BLaER1 (cell line): Measurements from ENCODE around the gene OTUB2.

ENCODE experiments used
- H3K27ac ChIP-seq: shearing (Covaris generic); formaldehyde crosslinking; 2 replicates; pipeline ENCODE4 v1.8.1; 2022
- H3K27me3 ChIP-seq: shearing (Covaris generic); formaldehyde crosslinking; 2 replicates; pipeline ENCODE4 v1.8.1; 2022
- H3K36me3 ChIP-seq: shearing (Covaris generic); formaldehyde crosslinking; 2 replicates; pipeline ENCODE4 v1.8.1; 2022
- H3K4me1 ChIP-seq: shearing (Covaris generic); formaldehyde crosslinking; 2 replicates; pipeline ENCODE4 v1.8.1; 2022
- H3K4me2 ChIP-seq: shearing (Covaris generic); formaldehyde crosslinking; 2 replicates; pipeline ENCODE4 v1.8.1; 2022
- H3K4me3 ChIP-seq: shearing (Covaris generic); formaldehyde crosslinking; 2 replicates; pipeline ENCODE4 v1.8.1; 2022
- H3K9ac ChIP-seq: shearing (Covaris generic); formaldehyde crosslinking; 2 replicates; pipeline ENCODE4 v1.8.1; 2022
- H3K9me3 ChIP-seq: shearing (Covaris generic); formaldehyde crosslinking; 2 replicates; pipeline ENCODE4 v1.8.1; 2022
- H4K20me1 ChIP-seq: shearing (Covaris generic); formaldehyde crosslinking; 2 replicates; pipeline ENCODE4 v1.8.1; 2022
- Cebpa-rat ChIP-seq: shearing (Covaris generic); IDR thresholded peaks from 2 replicates; pipeline ENCODE4 v1.8.1; 2022

OTUB2 gene

GRCh38 chr14:94038510-94038909 lies 12.4 kb downstream of the OTUB2 start:
- Histone ChIP-seq H3K4me2 (no peak overlapping the region), H3K9ac (no peak overlapping the region), H3K27ac (no peak overlapping the region), H4K20me1 (no peaks in the 10 kb centered on the region), H3K27me3 (no peaks in the 10 kb centered on the region), H3K9me3 (peaks cover 5% of the 10 kb centered on the region; the same call in 1 of the 2 replicates), H3K4me3 (no peak overlapping the region), H3K36me3 (peaks cover 10% of the 10 kb centered on the region; the same call in 1 of the 2 replicates), H3K4me1 (no peaks in the 10 kb centered on the region)
- no peak for TF ChIP-seq Cebpa-rat

DNA sequence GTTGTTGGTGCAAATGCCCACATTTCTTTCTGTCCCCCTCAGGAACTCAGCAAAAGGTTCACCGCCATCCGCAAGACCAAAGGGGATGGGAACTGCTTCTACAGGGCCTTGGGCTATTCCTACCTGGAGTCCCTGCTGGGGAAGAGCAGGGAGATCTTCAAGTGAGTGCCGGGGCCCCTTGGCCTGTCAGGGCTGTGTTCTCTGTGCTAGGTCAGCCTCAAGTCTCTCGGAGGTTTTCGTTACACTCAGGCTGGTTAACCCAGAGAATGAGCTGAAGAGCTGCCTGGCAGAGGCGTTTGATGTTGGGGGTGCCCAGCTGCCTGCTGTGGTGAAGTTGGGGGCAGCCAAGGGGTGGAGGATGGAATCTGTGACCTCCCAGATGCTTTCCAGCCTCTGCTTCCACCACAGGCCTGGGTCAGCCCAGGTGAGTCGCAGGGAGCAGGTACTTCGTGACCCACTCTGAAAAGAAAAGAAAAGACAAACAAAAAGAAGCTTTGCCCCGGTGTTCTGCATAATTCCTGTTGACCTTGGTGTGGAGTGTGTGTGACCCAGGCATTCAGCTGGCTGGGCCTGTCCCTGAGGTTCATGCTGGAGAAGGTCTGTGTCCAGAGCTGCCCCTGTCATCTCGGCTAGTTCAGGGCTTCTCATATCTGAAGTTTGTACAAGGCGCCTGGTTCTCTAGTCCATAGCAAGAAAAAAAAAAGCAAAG lies 12.9 kb downstream of the OTUB2 start:
- H3K9ac ChIP-seq: no peak overlapping the region
- H3K4me1 ChIP-seq: no peaks in the 10 kb centered on the region
- H4K20me1 ChIP-seq: 0 out of 2 replicates have a peak, but pooled peaks cover 4% of the 10 kb centered on the region
- no peaks in the 10 kb centered on the region for H3K27me3 ChIP-seq
- H3K9me3 ChIP-seq: peaks cover 5% of the 10 kb centered on the region; the same call in 1 of the 2 replicates
- no peak overlapping the region for H3K4me2 ChIP-seq
- peaks cover 15% of the 10 kb centered on the region for H3K36me3 ChIP-seq
- H3K4me3 ChIP-seq: no peak overlapping the region
- no peak overlapping the region for H3K27ac ChIP-seq
- TF ChIP-seq Cebpa-rat: no peak

GRCh38 chr14:94040247-94040646 lies 14.1 kb downstream of the OTUB2 start:
- no peaks in the 10 kb centered on the region for H3K4me1 ChIP-seq
- no peak overlapping the region for H3K4me2 ChIP-seq
- peaks cover 24% of the 10 kb centered on the region for H3K36me3 ChIP-seq
- TF ChIP-seq Cebpa-rat: no peak
- H3K4me3 ChIP-seq: no peak overlapping the region
- H3K9me3 ChIP-seq: no peaks in the 10 kb centered on the region
- H4K20me1 ChIP-seq: peaks cover 15% of the 10 kb centered on the region
- H3K27ac ChIP-seq: no peak overlapping the region
- no peaks in the 10 kb centered on the region for H3K27me3 ChIP-seq
- H3K9ac ChIP-seq: no peak overlapping the region

- Histone ChIP-seq H3K9me3 (no peaks in the 10 kb centered on the region), H4K20me1 (peaks cover 21% of the 10 kb centered on the region), H3K27ac (no peak overlapping the region), H3K27me3 (no peaks in the 10 kb centered on the region), H3K4me1 (no peaks in the 10 kb centered on the region), H3K9ac (no peak overlapping the region), H3K4me3 (no peak overlapping the region), H3K36me3 (peaks cover 29% of the 10 kb centered on the region), H3K4me2 (no peak overlapping the region)
- TF ChIP-seq Cebpa-rat: no peak
Measured at GRCh38 chr14:94040796-94041195, 14.7 kb downstream of the OTUB2 start.

DNA sequence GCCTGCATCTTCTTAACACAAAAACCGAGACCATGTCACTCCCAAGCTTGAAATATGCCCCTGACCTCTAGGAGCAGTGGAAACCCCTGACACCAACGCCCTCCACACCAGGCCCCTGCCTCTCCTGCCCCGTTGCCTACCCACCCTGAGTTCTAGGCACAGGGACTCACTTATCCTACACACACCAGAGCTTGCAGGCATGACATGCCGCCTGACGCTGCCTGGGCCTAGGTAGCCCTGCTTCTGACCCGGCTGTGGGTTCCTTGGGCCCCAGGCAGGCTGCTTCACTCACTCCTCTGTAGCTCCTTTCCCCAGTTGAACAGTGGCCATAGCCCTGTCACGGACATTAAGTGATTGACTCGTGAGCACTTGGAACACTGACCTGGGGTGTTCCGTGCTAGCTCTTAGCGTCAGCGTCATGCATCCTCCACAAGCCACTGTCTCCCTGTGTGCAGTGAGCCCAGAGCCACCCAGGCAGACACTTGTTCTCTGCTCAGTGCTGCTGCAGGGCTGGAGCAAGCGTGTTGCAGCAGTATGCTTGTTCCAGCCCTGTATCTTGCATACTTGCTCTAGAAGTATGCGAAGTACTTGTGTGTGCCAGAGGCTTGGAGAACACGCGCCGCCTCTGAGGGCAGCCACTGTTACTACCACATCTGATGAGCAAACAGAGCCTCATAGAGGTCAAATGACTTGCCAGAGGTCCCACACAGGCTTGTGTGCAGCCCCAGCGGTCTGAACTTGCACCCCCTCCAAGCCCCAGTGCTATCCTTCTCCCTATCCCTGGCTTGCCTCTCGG lies 15.6 kb downstream of the OTUB2 start:
- no peak for TF ChIP-seq Cebpa-rat

DNA sequence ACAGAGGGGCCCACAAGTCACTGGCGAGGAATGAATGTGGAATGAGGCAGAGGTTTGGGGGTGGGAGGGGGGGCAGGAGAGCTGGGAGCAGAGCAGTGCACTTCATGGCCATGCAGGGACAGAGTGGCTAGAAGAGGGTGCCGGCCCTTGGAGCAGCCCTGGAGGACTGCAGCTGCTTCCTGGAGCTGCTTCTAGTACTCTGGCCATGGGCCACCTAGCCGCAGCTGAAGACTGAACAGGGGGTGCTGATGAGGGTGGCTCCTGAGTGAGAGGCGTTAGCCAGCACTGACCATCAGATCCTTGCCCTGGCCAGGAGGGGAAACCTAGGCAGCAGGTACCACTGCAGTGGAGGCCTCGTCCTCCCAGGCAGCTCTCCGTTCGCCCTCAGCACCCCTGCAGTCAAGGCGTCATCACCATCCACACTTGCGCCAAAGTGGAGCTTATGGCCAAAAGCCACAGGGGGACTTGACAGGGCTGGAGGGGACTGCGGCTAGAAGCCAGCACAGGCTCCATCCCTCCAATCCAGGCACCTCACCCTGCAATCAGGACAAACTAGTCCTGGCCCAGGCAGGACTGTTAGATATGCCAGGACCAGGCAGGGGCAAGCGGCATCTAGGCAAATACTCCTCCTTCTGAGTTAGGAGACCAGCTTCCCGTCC lies 16.4 kb downstream of the OTUB2 start:
- Histone ChIP-seq H3K4me3 (no peak overlapping the region), H3K4me1 (no peaks in the 10 kb centered on the region), H4K20me1 (peaks cover 38% of the 10 kb centered on the region), H3K27me3 (no peaks in the 10 kb centered on the region), H3K4me2 (no peak overlapping the region), H3K9me3 (no peaks in the 10 kb centered on the region), H3K36me3 (peaks cover 47% of the 10 kb centered on the region), H3K27ac (no peak overlapping the region), H3K9ac (no peak overlapping the region)
- TF ChIP-seq Cebpa-rat: no peak

More for the DNA sequence above, 15.6 kb downstream of the OTUB2 start:
- H3K27me3 ChIP-seq: no peaks in the 10 kb centered on the region
- no peak overlapping the region for H3K4me3 ChIP-seq
- H3K4me1 ChIP-seq: no peaks in the 10 kb centered on the region
- peaks cover 30% of the 10 kb centered on the region for H4K20me1 ChIP-seq
- no peak overlapping the region for H3K9ac ChIP-seq
- H3K4me2 ChIP-seq: no peak overlapping the region
- peaks cover 39% of the 10 kb centered on the region for H3K36me3 ChIP-seq
- no peaks in the 10 kb centered on the region for H3K9me3 ChIP-seq
- H3K27ac ChIP-seq: no peak overlapping the region

DNA sequence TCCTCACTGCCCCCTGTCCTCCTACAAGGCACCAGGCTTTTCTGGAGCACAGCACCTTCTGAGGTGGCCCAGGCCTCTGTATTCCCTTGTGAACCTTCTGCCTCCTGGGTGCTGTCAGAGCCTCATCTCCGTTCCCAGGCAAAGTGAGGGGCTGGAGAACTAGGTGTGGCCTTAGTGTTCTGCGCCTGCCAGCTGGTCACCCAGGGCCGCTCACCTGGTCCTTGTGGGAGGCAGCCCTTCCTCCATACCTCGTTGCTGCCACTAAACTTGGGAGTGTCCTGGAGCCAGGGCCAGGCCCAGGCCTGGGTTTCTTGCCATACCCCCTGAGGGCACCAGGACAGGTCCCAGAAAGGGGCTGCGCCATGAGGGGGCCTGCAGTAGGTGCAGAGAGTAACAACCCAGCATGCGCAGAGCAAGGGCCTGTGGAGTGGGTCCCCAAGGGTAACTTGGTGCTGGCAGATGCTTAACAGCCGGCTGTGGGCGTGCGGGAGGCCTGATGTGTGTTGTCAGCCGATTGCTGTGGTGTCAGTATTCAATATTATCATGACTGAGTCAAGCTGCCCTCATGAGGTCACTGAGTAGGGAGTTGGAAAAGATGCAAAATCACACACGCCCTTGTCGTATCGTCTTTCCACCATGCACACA lies 17.1 kb downstream of the OTUB2 start:
- no peak overlapping the region for H3K27ac ChIP-seq
- H3K27me3 ChIP-seq: no peaks in the 10 kb centered on the region
- no peaks in the 10 kb centered on the region for H3K4me1 ChIP-seq

GRCh38 chr14:94043756-94044475 lies 17.8 kb downstream of the OTUB2 start:
- Histone ChIP-seq H3K4me2 (no peak overlapping the region), H3K9ac (no peak overlapping the region), H3K27ac (no peak overlapping the region), H3K36me3 (peaks cover 60% of the 10 kb centered on the region), H4K20me1 (peaks cover 52% of the 10 kb centered on the region), H3K27me3 (no peaks in the 10 kb centered on the region), H3K4me3 (no peak overlapping the region), H3K4me1 (no peaks in the 10 kb centered on the region), H3K9me3 (no peaks in the 10 kb centered on the region)
- no peak for TF ChIP-seq Cebpa-rat

More for the DNA sequence above, 17.1 kb downstream of the OTUB2 start:
- H3K4me3 ChIP-seq: no peak overlapping the region
- no peak overlapping the region for H3K9ac ChIP-seq
- H4K20me1 ChIP-seq: peaks cover 45% of the 10 kb centered on the region
- no peak for TF ChIP-seq Cebpa-rat
- no peak overlapping the region for H3K4me2 ChIP-seq
- H3K36me3 ChIP-seq: peaks cover 54% of the 10 kb centered on the region
- H3K9me3 ChIP-seq: no peaks in the 10 kb centered on the region

GRCh38 chr14:94044476-94045091 lies 18.4 kb downstream of the OTUB2 start:
- Histone ChIP-seq H3K27me3 (no peaks in the 10 kb centered on the region), H4K20me1 (peaks cover 58% of the 10 kb centered on the region), H3K27ac (no peak overlapping the region), H3K9me3 (no peaks in the 10 kb centered on the region), H3K36me3 (peaks cover 67% of the 10 kb centered on the region), H3K4me1 (no peaks in the 10 kb centered on the region), H3K9ac (no peak overlapping the region), H3K4me2 (no peak overlapping the region), H3K4me3 (no peak overlapping the region)
- no peak for TF ChIP-seq Cebpa-rat
